Measurements from ENCODE around the gene CCDC102B. TPM values are rescaled to one million over a fixed set of nuclear protein-coding genes. Genes with fewer than 3 reads are reported as not detected.
"Not testable (repeated sequence)": the region's sequence is repeated elsewhere in the genome, so short reads cannot be mapped to it uniquely, and the experiment has no call there.

The CCDC102B gene
- polyA plus RNA-seq, 1 donor, result 11.9 TPM

DNA sequence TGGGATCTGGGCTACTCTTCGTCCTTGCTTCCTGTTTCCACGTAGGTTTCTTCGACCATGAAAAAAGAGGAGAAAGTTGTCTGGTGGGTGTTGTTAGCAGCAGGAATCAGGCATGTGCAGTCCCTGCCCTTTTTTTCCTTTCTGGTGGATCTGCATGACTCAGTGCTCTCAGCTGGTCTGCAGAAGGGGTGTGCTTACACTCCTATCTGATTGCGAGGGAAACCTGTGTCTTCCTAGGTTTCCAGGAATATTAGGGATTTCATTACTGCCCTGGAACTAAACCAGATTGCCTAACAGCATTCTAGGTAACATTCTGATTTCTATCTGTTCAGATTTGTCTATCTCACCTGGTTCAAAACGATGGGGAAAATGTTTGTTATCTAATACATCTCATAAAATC, 174.3 kb downstream of the CCDC102B start:
- DNase-seq (ENCODE audit: low read depth), result no peak

DNA sequence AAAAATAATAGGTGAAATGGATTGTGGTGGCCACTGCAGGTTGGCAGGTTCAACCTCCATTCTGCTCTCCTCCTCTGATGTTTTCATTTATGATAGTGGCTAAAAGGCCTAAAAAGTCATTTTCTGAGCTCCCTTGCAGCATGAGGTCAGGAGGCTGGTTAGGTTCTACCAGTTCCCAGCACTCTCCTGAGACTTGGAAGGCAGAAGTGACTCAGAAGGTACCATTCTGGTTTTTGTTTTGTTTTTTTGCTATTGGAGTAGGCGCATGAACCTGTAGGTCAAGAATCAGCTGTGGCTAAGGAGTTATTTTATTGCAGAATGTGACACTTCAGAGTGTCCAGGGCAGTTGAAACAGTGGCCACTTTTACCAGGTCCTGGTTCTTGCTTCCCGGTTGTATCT, 181.9 kb downstream of the CCDC102B start:
- no peak for DNase-seq (ENCODE audit: low read depth)

DNA sequence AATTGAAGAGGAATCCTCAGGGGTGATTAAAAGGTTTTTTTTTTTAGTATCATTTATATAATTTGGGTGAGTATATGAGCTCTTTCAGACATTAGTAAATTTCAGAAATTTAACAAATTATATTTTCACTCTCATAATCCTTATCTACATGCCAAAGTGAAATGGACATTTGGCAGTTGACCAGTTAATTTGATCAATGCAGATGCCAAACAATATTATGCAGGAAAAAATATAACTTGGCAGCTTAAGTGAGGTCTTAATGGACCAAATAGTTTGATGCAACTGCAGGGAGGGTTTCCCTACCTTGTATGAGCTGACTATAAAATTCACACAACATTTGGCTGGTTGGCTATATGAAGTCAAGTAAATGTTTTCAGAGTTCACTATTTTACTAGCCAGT, 185.2 kb downstream of the CCDC102B start:
- DNase-seq (ENCODE audit: low read depth), result no peak

DNA sequence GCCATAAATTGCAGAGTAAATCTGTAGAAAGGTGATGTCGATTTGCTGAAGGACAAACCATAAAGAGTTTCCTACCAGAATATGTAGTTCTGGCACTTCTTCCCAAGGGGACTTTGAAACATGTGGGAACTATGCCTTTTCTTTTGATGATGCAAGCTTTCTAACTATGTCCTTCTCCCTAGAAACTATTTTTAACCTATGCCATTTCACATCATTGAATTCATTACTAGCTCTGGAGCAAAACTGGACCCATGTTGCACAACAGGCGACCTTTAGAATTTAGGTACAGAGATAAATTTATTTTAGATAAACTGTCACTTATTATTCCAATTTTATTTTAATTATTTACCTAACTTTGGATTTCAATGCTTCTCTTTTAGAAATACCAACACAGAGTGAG, 186.5 kb downstream of the CCDC102B start:
- no peak for DNase-seq (ENCODE audit: low read depth)

DNA sequence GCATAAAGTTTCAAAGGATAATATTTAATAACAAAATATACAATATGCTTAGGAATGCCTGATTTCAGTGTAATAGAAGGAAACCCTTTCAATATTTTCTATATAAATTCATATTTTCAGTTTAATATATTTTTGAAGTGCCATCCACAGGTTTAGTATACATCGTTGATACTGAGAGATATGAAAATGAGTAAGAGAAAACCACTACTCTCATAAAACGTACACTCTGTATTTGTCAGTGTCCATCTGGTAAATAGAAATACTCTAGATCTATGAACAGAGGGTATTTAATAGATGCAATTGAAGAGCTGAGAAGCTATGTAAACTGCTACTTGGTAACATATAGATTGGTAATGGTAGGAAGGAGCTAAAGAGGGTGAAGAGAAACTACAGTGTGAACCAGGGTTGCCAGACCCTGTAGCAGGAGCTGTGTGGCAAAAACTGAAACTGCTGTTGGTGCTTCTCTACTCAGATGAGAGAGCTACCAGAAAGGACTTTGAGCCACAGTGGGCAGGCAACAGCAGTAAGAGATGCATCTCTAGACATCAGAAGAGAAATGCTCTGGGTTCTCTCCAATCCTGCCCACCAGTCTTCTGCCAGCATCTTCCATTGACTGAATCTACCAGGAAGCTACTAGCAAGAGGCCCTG, 187.4 kb downstream of the CCDC102B start:
- DNase-seq (ENCODE audit: low read depth), result no peak

DNA sequence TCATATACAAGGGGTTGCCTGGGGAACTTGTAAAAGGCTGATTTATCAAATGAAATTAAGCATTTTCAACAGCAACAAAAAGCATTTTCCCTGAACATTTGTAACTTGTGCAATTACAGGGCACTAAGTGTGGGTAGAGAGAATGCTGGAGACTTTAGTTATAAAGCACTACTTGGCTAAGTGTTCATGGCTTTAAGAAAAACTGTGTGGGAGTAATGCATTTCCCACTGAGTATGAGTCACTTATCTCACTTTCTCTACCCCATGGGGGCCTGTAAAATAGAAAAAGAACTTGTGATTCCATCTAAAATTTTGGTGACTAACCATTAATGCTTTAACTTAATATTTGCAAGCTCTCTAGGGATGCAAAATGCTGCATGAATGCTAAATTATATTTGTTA, 193.4 kb downstream of the CCDC102B start:
- DNase-seq (ENCODE audit: low read depth), result no peak

DNA sequence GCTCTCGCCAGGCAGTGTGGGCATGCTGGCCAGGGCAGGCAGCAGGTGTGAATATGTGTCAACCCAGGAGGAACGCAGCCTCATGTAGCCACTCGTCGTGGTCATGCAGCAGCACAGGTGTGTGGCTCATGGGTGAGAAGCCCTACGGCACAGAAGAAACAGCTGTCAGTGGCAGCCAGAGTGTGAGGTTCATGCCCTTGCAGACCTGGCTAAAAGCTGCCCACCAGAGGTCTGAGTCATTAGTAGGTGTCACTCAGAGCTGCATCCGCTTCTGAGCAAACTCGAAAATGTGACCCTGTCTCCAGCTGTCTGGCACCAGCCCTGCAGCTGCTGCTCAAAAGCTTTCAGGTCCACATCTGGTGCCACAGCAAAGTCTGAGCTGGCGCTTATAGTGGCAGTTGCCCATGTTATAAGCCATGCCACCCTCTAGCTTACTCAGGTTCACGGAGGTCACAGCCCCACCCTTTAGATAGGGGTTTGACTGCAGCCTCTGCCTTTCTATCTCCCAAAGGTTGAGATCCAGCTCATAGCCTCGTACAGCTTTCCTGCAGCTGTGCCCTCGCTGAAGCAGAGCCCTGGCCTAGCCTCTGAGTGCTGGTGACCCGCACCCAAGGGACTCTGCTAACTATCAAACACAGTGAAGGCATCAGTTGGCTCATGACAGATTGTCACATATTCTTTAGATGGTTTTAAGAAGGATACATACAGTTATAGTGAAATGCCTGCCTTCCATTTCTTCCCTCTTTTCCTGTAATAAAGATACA, 195.0 kb downstream of the CCDC102B start:
- no peak for DNase-seq (ENCODE audit: low read depth)

DNA sequence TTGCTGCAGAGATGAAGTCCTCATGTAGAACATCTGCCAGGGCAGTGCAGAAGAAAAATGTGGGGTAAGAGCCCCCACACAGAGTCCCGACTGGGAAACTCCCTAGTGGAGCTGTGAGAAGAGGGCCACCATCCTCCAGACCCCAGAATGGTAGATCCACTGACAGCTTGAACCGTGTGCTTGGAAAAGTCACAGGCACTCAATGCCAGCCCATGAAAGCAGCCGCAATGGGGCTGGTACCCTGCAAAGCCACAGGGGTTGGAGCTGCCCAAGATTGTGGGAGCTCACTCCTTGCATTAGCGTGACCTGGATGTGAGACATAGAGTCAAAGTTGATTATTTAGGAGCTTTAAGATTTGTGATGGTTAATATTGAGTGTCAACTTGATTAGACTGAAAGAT, 197.8 kb downstream of the CCDC102B start:
- DNase-seq (ENCODE audit: low read depth), result no peak

DNA sequence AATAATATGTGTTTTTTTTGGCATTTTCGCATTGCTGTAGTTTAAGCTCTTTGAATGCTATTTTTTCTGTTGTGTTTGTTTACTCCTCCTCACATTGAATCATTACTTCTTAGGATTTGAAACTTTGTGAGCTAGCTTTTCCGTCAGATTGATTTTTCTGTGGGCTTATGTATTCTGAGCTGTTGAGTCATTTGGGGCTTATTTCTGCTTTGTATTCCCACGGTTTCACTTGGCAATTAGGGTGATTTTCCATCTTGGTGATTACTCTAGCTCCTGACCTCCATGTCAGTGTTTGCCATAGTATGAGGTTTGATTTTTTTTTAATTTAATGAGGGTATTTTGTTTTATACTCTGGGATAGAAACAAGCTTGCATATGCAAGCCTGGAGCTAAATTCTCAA, 200.0 kb downstream of the CCDC102B start:
- DNase-seq (ENCODE audit: low read depth), result no peak

DNA sequence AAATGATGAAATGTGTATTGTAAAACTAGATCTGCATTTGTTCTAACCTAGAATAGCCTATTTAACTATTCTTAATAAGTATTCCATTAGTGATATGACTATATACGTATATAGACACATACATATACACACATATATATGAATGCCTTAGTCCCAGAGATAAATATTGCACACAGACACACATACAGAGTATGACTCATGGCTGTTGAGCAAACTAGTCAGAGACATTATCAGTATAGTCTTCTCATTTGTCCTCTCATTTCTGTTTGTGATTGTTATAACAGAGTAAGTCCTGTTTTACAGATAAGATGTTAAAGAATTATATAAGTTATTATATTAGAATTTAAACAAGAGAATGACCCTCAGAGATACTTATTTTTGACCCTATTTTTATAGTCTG, 202.5 kb downstream of the CCDC102B start:
- DNase-seq (ENCODE audit: low read depth), result no peak

DNA sequence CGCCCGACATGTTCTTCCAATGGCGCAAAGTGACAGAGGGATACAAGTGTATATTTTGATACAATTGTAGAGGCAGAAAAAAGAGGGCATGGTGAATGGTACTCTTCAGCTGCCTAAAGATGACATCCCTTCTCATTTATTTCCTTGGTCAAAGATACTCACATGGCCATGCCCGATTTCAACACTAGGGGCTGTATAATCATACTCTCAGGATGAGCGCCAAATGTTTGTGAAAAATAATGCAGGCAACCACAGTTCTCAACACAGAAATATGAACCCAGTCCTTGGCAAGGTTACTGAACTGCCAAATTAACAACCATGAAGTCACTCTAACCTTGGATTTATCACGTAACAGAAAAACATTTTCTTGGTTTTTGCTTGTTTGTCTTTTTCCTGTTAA, 204.4 kb downstream of the CCDC102B start:
- no peak for DNase-seq (ENCODE audit: low read depth)

DNA sequence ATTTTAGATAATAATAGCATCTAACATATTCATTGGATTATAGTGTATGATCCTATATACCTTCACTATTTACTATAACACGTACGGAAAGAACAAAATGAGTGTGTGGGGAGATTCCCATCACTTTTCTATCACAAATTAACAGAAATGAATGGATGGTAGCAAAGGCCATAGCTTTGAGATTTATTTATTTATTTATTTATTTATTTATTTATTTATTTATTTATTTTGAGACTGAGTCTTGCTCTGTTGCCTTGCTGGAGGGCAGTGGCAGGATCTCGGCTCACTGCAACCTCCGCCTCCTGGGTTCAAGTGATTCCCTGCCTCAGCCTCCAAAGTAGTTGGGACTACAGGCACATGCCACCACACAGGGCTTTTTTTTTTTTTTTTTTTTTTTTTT, 208.3 kb downstream of the CCDC102B start:
- DNase-seq (ENCODE audit: low read depth), result not testable (repeated sequence)

DNA sequence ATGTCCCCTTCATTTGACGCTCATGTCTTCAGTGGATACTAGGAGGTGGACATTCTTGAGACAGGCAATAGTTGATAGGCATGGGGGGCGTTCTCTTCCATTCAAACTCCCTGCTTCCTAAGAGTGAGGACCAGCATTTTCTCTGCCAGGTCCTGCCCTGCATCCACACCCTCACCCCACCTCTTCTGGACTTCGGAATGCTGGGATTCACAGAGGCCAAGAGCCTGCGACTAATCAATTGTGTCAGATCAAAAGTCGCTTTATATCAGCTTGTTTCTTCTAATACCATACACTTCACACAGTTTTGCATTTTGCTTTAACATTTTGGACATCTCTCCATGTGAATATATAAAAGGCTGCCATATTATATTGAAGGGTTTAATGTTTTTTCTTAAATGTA, 210.7 kb downstream of the CCDC102B start:
- DNase-seq (ENCODE audit: low read depth), result no peak

DNA sequence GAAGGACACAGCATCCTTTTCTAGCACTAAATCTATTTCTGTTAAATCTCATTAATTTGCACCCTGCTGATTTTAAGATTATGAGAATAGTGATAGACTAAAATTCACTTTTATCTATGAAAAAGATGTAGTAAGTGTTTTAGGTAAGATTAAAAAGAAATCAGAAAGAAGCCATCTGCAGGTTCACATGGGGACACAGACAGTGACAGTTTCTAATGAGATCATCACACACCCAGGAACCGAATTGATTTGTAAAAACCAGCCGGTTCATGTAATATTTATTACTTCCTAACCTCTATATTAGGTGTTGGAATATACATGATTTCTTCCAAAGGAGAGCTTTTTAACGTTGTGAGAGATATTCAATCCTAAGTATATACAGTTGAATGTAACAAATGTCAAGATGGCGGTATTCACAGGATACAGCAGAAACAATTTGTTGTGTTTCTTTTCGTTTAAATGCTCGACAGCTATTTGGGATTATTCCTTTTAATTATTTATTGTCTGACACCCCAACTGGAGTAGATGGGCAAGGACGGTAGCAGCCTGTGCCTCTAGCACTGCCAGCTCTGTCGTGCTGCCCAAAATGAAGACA, 223.4 kb downstream of the CCDC102B start:
- no peak for DNase-seq (ENCODE audit: low read depth)

DNA sequence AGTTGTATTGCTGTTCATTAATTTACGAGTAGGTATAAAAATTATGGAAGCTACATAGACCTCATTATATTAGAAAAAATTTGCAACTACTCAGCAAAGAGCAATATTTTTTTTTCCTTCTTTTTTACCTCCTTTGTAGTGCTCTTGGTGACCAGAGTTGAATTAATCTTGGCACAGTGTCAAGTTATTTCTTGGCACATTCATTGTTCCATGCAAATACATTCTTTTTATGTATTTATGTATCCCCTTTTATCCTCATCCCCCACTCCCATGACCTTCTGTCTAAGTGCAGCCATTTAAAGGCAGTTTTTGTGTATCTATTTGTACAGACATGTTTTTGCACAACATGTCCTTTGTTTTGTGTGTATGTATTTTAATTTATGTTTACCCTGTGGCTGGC, 224.5 kb downstream of the CCDC102B start:
- DNase-seq (ENCODE audit: low read depth), result no peak

DNA sequence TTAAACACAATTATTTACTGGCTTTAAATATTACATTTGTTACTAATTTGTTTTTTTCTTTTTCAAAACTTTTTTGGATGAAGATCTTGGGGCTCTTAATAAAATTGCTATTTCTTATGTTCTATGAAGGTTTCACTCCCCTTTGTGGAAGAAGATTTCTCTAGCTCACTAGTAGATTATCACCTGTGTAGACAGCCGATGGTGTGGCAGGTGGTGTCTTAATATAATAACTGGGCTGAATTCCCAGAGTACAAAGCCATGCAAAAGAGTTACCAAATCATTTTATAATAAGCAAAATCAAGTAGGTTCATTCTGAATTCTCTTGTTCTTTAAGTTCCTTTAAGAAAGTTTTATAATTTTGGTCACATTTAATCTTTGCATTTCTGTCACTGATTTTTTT, 233.7 kb downstream of the CCDC102B start:
- no peak for DNase-seq (ENCODE audit: low read depth)

DNA sequence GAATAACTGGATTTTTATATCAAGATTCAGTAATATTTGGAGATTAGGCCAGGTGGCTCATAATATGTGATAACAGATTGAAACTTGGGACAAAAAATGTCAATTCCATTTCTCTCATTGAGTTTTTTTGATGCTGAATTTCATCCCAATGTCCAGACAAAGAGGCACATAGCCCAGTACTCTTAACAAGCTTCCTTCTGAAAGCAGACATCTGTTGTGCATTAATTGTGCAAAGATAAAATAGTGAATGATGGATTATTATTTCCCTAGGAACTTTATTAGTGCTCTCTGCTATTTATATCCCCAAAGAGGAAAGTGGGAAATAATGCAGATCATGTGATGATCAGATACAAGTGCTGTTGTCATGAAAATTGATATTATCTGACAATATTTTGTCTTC, 234.1 kb downstream of the CCDC102B start:
- no peak for DNase-seq (ENCODE audit: low read depth)

DNA sequence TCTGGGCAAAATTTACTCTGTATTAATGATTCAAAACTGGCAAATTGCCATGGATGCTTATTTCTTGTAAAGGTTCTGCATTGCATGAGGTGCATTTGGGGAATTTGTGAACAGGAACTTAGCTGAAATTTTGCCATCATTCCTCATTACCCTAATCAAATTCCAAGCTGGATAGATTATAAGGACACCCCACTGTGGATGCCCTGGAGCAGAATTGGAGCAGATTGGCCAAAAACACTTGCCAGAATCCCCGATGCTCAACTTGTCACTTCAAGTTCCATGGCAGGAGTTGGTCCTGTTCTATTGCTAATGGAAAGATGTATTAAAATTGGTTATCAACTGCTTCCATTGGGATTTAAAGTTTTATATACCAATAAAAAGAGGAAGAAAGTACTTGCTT, 237.9 kb downstream of the CCDC102B start:
- no peak for DNase-seq (ENCODE audit: low read depth)

DNA sequence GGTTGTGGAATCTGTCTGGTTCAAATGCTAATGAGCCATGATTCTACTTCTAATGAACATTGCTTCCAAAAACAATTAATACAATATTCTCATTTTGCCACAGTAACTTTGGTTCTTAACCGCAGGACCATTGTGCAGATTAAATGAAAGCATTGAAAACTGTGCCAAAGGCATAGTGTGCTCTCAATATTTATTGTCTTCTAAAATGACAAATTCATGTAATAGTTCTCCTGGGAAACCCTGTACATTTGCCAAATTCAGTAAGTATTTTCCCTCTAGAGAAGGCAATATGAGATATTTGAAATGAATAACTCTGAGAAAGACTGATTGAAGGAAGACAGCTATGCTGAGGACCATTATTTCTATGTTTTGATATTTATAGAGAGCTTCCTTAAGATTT, 246.3 kb downstream of the CCDC102B start:
- DNase-seq (ENCODE audit: low read depth), result no peak

DNA sequence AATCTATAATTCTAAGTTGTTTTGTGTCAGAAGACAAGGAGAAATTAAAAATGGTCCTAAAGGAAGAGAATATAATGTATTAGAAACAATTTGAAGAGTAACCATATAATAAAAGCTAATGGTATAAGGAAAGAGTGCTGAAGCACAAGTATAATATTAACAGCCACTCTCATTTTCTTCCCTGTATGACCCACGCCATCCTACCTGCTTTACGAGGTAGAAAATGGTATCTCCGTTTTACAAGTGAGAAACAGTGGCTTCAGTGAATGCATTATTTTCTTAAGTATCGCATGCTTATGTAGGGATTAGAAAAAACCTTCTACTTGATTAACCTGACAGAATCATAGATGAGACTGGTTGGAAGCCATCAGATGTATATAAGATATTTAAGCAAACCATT, 266.2 kb downstream of the CCDC102B start:
- no peak for DNase-seq (ENCODE audit: low read depth)

DNA sequence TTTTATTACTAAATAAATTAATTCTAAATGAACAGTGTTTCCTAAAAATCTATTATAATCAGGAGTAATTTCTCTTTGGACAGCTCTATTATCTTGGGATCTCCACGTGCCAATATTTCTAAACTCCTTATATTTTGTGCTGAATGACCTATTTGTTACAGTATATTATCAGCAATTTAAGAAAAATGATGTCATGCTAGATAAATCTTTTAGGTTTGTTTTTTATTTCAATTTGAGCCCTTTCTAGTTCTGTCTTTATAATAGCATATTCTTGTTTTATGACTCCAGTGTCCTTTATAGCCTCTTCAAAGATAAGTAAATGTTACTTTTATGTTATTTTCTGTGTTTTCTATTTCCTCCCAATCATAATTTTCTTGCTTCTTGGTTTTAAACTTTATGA, 269.2 kb downstream of the CCDC102B start:
- DNase-seq (ENCODE audit: low read depth), result no peak

DNA sequence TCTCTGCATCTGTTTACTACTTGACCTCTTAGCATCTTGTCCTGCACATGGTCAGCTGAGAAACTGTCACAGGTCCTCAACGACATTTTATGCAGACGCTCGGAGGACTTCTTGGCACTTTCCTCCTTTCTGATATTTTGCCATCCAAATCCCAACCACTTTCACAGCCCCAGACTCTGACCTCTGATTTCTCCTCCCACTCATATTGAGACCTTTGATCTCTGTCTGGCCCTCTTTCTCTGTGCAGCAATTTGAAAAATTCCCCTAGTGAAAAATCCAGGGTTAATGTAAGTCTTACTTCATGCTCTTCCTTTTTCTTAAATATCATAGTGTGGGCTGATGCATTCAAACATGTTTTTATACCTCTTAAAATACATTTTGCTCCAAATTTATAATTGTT, 273.8 kb downstream of the CCDC102B start:
- DNase-seq (ENCODE audit: low read depth), result no peak

DNA sequence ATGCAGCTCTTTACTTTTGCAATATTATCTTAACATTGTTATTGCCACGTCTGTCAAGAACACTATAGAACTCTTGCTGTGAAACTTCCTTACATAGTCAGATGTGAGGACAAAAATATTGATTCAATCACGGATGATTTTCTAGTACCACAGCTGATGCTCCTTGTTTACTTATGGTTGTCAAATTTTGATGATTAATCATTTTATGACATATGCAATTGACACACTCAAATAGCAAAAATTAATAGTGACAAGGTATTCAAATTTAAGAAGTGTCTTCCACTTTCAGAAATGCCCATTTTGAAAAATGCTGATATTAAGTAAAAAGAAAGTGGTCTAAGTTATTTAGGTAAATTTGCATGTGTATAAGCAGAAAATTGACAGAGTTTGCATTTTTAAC, 284.0 kb downstream of the CCDC102B start:
- no peak for DNase-seq (ENCODE audit: low read depth)

Data from forelimb muscle (tissue), 1 donor.